ENCODE results near the gene ACTR1A.

GRCh38 chr10:102527546-102527945 is 25.0 kb upstream of the ACTR1A start:
- TF ChIP-seq, protein P1, sequence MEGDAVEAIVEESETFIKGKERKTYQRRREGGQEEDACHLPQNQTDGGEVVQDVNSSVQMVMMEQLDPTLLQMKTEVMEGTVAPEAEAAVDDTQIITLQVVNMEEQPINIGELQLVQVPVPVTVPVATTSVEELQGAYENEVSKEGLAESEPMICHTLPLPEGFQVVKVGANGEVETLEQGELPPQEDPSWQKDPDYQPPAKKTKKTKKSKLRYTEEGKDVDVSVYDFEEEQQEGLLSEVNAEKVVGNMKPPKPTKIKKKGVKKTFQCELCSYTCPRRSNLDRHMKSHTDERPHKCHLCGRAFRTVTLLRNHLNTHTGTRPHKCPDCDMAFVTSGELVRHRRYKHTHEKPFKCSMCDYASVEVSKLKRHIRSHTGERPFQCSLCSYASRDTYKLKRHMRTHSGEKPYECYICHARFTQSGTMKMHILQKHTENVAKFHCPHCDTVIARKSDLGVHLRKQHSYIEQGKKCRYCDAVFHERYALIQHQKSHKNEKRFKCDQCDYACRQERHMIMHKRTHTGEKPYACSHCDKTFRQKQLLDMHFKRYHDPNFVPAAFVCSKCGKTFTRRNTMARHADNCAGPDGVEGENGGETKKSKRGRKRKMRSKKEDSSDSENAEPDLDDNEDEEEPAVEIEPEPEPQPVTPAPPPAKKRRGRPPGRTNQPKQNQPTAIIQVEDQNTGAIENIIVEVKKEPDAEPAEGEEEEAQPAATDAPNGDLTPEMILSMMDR (conservative IDR thresholded peaks at IDR 0.05) = no peak
- no peak for TF ChIP-seq ZFX (IDR thresholded peaks at IDR 0.05)
